Thoracic aorta (tissue), 2 donors: Measurements from ENCODE around the gene SPATA32. TPM values are rescaled to one million over a fixed set of nuclear protein-coding genes. Genes with fewer than 3 reads are reported as not detected.

Source experiments
- ATAC-seq: fragments of 150-250 bp; one replicate; pipeline ENCODE4 v1.8.0; 2017; ENCODE audit warnings: low read depth; ENCODE audit not compliant: insufficient number of reproducible peaks, low FRiP score
- DNase-seq: peaks from one replicate; pipeline ENCODE4 v3.0.0-alpha.2; 2020; ENCODE audit warnings: low spot score
- H3K27ac ChIP-seq, 2 donors: fragments of 200-600 bp; sonication (generic); 1 replicate in 1 of 2; 2 replicates in 1 of 2; pipeline ENCODE4 v1.5.1; 2016; ENCODE audit warnings: mild to moderate bottlenecking in 2 of 2, moderate library complexity in 2 of 2
- H3K27me3 ChIP-seq: fragments of 200-600 bp; sonication (generic); replicated peaks from 2 replicates; pipeline ENCODE4 v1.6.0; 2016; ENCODE audit warnings: mild to moderate bottlenecking; ENCODE audit not compliant: insufficient read depth
- H3K36me3 ChIP-seq: fragments of 200-600 bp; sonication (generic); one replicate; pipeline ENCODE4 v1.5.1; 2016
- H3K4me1 ChIP-seq, 2 donors: fragments of 200-600 bp; sonication (generic); 1 replicate in 1 of 2; 2 replicates in 1 of 2; pipeline versions ENCODE4 v1.5.1 to v1.6.0; 2016; ENCODE audit warnings: low read depth in 2 of 2, mild to moderate bottlenecking in 1 of 2; ENCODE audit not compliant: control insufficient read depth in 1 of 2
- H3K4me3 ChIP-seq: fragments of 200-600 bp; sonication (generic); 2 replicates; pipeline ENCODE4 v1.5.1; 2016; ENCODE audit warnings: mild to moderate bottlenecking
- H3K9me3 ChIP-seq: fragments of 200-600 bp; sonication (generic); 2 replicates; pipeline ENCODE4 v1.5.1; 2016
- total RNA-seq, 2 donors: library from RNA; depleted of rRNA; stranded (reverse); fragments of >200 nt; gene quantifications; one replicate each; pipeline versions ENCODE4 v1.1.0 to v1.2.3, GENCODE V29; 2016
- TF ChIP-seq, protein P1 (sequence below): fragments of 200-600 bp; sonication (generic); IDR thresholded peaks from one replicate; pipeline ENCODE4 v1.5.1; 2019; ENCODE audit warnings: antibody characterized with exemption

The SPATA32 gene
- total RNA-seq, 2 donors from 2014 or later, result not detected

DNA sequence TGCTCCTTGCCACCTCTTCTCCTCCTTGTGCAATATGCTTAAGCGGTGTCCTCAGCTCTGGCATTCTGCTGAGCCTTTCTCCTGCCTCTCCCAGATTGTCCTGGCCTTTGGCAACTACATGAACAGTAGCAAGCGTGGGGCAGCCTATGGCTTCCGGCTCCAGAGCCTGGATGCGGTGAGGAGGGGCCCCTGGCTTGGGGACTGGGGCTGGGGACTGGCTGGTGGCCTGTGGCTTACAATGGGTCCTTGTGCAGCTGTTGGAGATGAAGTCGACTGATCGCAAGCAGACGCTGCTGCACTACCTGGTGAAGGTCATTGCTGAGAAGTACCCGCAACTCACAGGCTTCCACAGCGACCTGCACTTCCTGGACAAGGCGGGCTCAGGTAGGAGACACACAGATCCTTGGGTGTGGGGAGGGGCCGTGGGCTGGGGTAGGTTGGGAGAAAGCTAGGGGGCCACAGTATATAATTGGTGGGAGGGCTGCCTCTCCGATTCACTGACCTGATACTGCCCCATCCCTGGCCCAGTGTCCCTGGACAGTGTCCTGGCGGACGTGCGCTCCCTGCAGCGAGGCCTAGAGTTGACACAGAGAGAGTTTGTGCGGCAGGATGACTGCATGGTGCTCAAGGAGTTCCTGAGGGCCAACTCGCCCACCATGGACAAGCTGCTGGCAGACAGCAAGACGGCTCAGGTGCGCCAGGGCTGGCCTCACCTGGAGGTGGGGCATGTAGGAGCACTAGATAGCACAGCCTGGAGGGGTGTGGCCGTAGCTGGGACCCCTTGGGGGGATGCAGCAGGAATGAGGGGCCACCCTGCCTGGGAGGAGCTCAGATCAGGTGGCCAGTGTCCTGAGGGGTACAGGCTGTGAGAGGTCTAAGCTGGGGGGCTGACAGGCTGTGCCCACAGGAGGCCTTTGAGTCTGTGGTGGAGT is 16.9 kb downstream of the SPATA32 start:
- no peak overlapping the region for H3K4me3 ChIP-seq
- no peaks in the 10 kb centered on the region for H3K36me3 ChIP-seq
- no peak for DNase-seq
- no peaks in the 10 kb centered on the region for H3K27me3 ChIP-seq
- TF ChIP-seq, protein P1, sequence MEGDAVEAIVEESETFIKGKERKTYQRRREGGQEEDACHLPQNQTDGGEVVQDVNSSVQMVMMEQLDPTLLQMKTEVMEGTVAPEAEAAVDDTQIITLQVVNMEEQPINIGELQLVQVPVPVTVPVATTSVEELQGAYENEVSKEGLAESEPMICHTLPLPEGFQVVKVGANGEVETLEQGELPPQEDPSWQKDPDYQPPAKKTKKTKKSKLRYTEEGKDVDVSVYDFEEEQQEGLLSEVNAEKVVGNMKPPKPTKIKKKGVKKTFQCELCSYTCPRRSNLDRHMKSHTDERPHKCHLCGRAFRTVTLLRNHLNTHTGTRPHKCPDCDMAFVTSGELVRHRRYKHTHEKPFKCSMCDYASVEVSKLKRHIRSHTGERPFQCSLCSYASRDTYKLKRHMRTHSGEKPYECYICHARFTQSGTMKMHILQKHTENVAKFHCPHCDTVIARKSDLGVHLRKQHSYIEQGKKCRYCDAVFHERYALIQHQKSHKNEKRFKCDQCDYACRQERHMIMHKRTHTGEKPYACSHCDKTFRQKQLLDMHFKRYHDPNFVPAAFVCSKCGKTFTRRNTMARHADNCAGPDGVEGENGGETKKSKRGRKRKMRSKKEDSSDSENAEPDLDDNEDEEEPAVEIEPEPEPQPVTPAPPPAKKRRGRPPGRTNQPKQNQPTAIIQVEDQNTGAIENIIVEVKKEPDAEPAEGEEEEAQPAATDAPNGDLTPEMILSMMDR, result no peak
- H3K4me1 ChIP-seq, result peaks cover 11 to 31% of the 10 kb centered on the region in 2 donors
- no peaks in the 10 kb centered on the region for H3K9me3 ChIP-seq
- ATAC-seq, result no peak
- no peak overlapping the region for H3K27ac ChIP-seq

DNA sequence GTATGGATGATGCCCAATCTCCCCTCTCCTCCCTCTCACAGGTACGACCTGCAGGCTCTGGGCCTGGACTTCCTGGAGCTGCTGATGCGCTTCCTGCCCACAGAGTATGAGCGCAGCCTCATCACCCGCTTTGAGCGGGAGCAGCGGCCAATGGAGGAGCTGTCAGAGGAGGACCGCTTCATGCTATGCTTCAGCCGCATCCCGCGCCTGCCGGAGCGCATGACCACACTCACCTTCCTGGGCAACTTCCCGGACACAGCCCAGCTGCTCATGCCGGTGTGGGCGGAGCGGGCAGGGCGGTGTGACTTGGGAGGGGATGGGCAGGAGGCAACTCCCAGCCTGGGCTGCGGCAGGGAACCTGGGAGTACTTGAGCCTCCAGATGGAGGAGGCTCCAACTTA is 18.1 kb downstream of the SPATA32 start:
- H3K9me3 ChIP-seq, result no peaks in the 10 kb centered on the region
- ATAC-seq (no peak), DNase-seq (no peak)

DNA sequence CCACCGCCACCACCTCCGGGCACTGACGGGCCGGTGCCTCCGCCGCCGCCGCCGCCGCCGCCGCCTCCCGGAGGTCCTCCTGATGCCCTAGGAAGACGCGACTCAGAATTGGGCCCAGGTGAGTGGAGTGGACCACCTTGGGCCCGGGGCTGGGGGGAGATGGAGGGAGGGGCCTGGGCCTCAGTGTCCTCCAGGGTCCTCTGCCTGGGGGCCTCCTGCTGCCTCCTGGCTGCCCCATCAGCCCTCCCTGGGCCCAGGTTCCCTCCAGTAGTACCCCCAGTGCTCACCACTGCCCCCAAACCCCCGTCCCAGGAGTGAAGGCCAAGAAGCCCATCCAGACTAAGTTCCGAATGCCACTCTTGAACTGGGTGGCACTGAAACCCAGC is 19.9 kb downstream of the SPATA32 start:
- TF ChIP-seq, protein P1, result no peak
- Histone ChIP-seq H3K27me3 (no peaks in the 10 kb centered on the region), H3K4me3 (no peak overlapping the region), H3K27ac (no peak overlapping the region), H3K4me1 (peaks cover 8 to 19% of the 10 kb centered on the region in 2 donors), H3K36me3 (no peaks in the 10 kb centered on the region), H3K9me3 (no peaks in the 10 kb centered on the region)
- ATAC-seq (no peak), DNase-seq (no peak)

More for the DNA sequence above, 18.1 kb downstream of the SPATA32 start:
- Histone ChIP-seq H3K27me3 (no peaks in the 10 kb centered on the region), H3K27ac (no peak overlapping the region), H3K36me3 (no peaks in the 10 kb centered on the region), H3K4me3 (no peak overlapping the region), H3K4me1 (peaks cover 11 to 31% of the 10 kb centered on the region in 2 donors)
- TF ChIP-seq, protein P1, result no peak

DNA sequence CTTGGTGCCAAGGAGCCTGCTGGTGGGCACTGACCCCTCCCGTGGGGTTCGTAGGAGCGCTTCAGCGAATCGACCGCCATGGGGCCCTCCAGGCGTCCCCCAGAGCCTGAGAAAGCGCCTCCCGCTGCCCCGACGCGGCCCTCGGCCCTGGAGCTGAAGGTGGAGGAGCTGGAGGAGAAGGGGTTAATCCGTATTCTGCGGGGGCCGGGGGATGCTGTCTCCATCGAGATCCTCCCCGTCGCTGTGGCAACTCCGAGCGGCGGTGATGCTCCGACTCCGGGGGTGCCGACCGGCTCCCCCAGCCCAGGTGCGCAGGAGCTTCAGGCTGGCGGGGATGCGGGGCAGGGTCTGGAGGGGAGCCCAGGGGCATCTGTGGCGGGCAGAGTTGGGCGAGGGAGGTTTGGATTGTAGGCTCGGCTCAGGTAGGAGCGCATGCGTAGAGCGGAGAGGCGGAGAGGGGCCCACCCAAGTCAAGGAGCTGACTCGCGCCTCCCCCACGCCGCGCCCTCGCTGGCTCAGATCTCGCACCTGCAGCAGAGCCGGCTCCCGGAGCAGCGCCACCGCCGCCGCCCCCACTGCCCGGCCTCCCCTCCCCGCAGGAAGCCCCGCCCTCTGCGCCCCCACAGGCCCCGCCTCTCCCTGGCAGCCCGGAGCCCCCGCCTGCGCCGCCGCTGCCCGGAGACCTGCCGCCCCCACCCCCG is 20.4 kb downstream of the SPATA32 start:
- ATAC-seq (no peak), DNase-seq (no peak)
- Histone ChIP-seq H3K4me3 (peak overlapping the region; percentile 31), H3K27ac (peak overlapping the region in 1 of 2 donors; percentile 22), H3K4me1 (peaks cover 3 to 14% of the 10 kb centered on the region in 2 donors), H3K36me3 (no peaks in the 10 kb centered on the region), H3K27me3 (no peaks in the 10 kb centered on the region), H3K9me3 (no peaks in the 10 kb centered on the region)
- TF ChIP-seq, protein P1, result no peak

DNA sequence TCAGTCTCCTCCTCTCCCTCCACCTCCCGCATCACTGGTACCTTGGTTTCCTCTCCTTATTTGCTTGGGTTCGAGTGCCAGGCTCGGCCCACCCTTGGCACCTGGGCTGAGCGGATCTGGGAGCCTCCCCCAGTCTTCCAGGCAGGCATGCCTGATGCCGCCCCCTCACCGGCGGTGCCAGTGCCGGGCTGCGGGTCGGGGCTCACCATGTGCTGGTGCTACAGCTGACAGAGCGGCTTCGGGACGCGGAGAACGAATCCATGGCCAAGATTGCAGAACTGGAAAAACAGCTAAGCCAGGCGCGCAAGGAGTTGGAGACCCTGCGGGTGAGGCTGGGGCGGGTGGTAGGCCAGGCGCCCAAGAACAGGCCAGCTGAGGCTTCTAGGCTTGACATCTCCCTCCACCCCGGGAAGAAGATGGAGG is 21.0 kb downstream of the SPATA32 start:
- H3K27ac ChIP-seq, result peak overlapping the region in 1 of 2 donors; percentile 22
- no peak overlapping the region for H3K4me3 ChIP-seq
- peaks cover 0 to 11% of the 10 kb centered on the region in 2 donors for H3K4me1 ChIP-seq
- H3K36me3 ChIP-seq, result no peaks in the 10 kb centered on the region
- no peaks in the 10 kb centered on the region for H3K27me3 ChIP-seq
- TF ChIP-seq, protein P1, result no peak
- ATAC-seq (no peak), DNase-seq (no peak)
- no peaks in the 10 kb centered on the region for H3K9me3 ChIP-seq
